Prostate gland (tissue), 2 donors: Measurements from ENCODE around the gene ALPP.

ENCODE experiments used
- POLR2A ChIP-seq: fragments of 450-650 bp; IDR thresholded peaks from one replicate; pipeline ENCODE4 v1.6.1; 2016; ENCODE audit warnings: antibody characterized with exemption, mild to moderate bottlenecking
- POLR2AphosphoS5 ChIP-seq: sonication (generic); formaldehyde crosslinking; IDR thresholded peaks from one replicate; pipeline ENCODE4 v1.6.1; 2017; ENCODE audit warnings: antibody characterized with exemption
- TF ChIP-seq, protein P1 (sequence below), 4 experiments: fragments of 200-600 bp in 2 of 4; fragments of 450-650 bp in 2 of 4; sonication (generic) in 2 of 4; IDR thresholded peaks; 1 replicate in 3 of 4; 2 replicates in 1 of 4; pipeline ENCODE4 v1.5.1; 2016 to 2019; ENCODE audit warnings: antibody characterized with exemption in 4 of 4, mild to moderate bottlenecking in 2 of 4, moderate library complexity in 2 of 4

DNA sequence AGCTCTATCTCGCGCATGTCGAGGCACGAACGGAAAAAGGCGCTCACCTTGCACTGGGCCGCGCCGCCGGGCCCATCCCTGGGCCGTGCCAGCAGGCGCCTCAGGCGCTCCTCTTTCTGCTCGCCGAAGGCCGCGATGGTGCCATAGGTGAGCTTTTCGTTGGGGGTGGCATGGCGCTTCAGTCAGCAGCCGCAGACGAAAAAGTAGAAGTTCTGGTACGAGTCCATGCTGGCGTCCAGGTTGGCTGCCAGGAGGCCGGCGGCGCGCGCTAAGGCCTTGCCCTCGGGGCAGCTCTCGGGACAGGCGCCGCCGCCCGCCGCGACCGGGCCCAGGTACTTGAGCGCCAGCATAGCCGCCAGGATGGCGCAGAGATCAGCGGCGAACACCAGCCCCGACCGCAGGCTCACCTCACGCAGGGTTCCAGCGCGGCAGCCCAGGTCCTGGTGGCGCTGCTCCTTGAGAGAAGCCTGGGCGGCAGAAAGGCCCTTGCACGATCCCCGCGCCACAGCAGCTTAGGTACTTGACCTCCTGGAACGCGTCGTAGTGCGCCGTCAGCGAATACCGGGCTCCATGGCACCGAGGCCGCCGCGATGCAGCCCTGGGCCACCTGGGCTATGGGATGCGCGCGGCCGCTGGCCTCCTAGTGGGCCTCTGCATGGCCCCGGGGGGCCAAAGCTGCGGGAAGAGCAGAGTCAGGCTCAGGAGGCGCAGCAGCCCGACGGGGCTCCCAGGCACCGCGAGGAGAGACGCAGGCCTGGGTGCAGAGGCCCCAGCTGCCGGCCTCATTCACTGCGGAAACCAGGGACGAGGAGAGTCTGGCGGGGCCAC lies 40.9 kb downstream of the ALPP start:
- TF ChIP-seq, protein P1, sequence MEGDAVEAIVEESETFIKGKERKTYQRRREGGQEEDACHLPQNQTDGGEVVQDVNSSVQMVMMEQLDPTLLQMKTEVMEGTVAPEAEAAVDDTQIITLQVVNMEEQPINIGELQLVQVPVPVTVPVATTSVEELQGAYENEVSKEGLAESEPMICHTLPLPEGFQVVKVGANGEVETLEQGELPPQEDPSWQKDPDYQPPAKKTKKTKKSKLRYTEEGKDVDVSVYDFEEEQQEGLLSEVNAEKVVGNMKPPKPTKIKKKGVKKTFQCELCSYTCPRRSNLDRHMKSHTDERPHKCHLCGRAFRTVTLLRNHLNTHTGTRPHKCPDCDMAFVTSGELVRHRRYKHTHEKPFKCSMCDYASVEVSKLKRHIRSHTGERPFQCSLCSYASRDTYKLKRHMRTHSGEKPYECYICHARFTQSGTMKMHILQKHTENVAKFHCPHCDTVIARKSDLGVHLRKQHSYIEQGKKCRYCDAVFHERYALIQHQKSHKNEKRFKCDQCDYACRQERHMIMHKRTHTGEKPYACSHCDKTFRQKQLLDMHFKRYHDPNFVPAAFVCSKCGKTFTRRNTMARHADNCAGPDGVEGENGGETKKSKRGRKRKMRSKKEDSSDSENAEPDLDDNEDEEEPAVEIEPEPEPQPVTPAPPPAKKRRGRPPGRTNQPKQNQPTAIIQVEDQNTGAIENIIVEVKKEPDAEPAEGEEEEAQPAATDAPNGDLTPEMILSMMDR (IDR thresholded peaks at IDR 0.05): no peak
- TF ChIP-seq POLR2AphosphoS5 (no peak), POLR2A (no peak)
